Activated CD8-positive, alpha-beta memory T cell treated with anti-CD3 and anti-CD28 coated beads, Interleukin-2, amount 10 ng/mL, durations not matched to agents 7 days and 5 days (primary cell): Measurements from ENCODE around the gene TBC1D7. TPM values are rescaled to one million over a fixed set of nuclear protein-coding genes. Genes with fewer than 3 reads are reported as not detected.

ENCODE experiments used
- ATAC-seq: fragments of 150-1000 bp; cut with Tn5 transposase; one replicate; pipeline ENCODE4 v1.10.0; 2021; ENCODE audit warnings: moderate library complexity
- CTCF ChIA-PET: fragments of 350-600 bp; sonication (Branson Sonifier 250); formaldehyde crosslinking; loops from one replicate; lab custom pipeline; 2021; ENCODE audit warnings: antibody characterized with exemption; lab: Charles Lee
- DNase-seq: peaks from one replicate; pipeline ENCODE4 v3.0.0-alpha.2; 2020
- H3K27ac Mint-ChIP-seq: one replicate; pipeline ENCODE4 v1.8.0; 2021; ENCODE audit warnings: mild to moderate bottlenecking, mixed read lengths
- H3K27me3 Mint-ChIP-seq: one replicate; pipeline ENCODE4 v1.8.0; 2021; ENCODE audit warnings: mixed read lengths
- H3K36me3 Mint-ChIP-seq: one replicate; pipeline ENCODE4 v1.8.0; 2021; ENCODE audit warnings: mild to moderate bottlenecking, mixed read lengths
- H3K4me1 Mint-ChIP-seq: one replicate; pipeline ENCODE4 v1.8.0; 2021; ENCODE audit warnings: mixed read lengths
- H3K4me3 Mint-ChIP-seq: one replicate; pipeline ENCODE4 v1.8.0; 2021; ENCODE audit warnings: mild to moderate bottlenecking, moderate library complexity, mixed read lengths
- H3K9me3 Mint-ChIP-seq: one replicate; pipeline ENCODE4 v1.8.0; 2022; ENCODE audit warnings: low read depth, mixed read lengths
- total RNA-seq, 2 experiments: library from RNA; stranded (reverse); gene quantifications; one replicate each; pipeline ENCODE4 v1.2.3, GENCODE V29; 2021

The TBC1D7 gene
- total RNA-seq, 2 experiments from 2014 or later, result 25.1 to 26.0 TPM

DNA sequence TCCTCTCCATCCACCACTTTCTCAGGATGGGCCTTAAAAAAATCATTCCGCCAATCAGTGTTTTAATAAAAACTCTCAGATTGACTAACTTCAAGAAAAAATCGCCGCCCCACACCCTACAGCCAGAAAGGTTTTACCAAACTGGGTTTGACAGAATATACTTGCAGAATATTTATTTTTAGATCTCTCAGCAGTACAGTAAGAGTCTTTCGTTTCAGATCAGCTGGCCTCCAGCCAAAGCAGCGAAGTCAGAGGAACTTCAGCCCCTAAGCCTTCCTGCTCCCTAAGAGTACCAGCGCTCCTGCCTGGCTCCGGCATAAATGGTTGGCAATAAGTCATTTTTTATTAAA is 24.7 kb downstream of the TBC1D7 start:
- Mint-ChIP-seq H3K9me3 (no peaks in the 10 kb centered on the region), H3K36me3 (peaks cover 35% of the 10 kb centered on the region), H3K4me1 (peaks cover 24% of the 10 kb centered on the region), H3K27me3 (no peaks in the 10 kb centered on the region), H3K4me3 (peak overlapping the region; percentile 38), H3K27ac (peak overlapping the region; percentile 84)
- peak; percentile 49 for DNase-seq
- CTCF ChIA-PET, result interaction anchor here (2.0 kb wide), 1 partner anchor 25 kb away, joined by 4 read pairs; the partner anchor contains the start of gene TBC1D7
- ATAC-seq, result peak; percentile 29

DNA sequence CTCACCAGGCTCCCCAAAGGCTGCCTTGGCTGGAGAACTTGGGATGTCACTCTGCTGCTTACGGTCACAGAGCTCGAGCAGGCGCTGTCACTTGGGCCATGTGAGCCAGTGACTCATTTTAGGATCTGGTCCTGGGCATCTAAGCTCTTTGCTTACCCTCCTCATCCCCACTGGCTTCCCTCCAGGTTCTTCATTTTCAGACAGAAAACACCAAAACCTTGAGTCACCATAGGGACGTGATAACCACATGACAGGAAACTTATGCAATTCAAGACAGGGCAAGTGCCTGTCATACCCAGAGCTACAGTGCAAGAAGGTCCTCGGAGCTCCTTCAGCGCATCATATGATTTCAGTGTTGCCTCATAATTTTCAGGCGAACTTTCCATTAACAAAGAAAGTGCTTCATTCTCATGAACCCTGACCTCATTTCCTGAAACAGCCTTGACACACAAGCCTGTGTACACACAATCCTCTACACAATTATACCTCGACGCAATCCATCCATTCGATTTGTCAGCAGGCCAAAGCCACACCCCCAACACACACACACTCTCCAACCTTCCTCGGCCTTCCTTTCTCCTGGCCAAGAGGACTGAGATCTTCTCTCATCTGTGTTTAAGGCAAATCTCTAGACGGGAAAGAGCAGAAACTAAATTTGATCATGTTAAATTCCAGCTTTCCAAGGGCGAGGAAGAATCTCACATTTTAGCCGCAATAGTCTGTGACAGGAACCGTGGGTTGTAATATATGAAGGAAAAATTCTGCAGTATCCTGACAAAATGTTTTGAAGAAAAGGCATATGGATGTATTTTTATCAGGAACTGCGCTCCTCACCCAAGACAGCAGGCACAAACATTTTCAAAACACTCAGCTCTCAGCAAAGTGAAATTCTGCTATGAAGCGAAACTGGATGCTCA is 25.3 kb downstream of the TBC1D7 start:
- Mint-ChIP-seq H3K27ac (peak overlapping the region; percentile 84), H3K4me3 (peak overlapping the region; percentile 38), H3K4me1 (peaks cover 24% of the 10 kb centered on the region), H3K27me3 (no peaks in the 10 kb centered on the region), H3K9me3 (no peaks in the 10 kb centered on the region), H3K36me3 (peaks cover 36% of the 10 kb centered on the region)
- DNase-seq (peak; percentile 79), ATAC-seq (peak; percentile 92)
- CTCF ChIA-PET, result interaction anchor here (0.8 to 2.0 kb wide), 4 partner anchors 25 to 392 kb away, joined by 3 to 5 read pairs (median 4); partner anchors contain the start of genes NOL7, SIRT5 and TBC1D7

DNA sequence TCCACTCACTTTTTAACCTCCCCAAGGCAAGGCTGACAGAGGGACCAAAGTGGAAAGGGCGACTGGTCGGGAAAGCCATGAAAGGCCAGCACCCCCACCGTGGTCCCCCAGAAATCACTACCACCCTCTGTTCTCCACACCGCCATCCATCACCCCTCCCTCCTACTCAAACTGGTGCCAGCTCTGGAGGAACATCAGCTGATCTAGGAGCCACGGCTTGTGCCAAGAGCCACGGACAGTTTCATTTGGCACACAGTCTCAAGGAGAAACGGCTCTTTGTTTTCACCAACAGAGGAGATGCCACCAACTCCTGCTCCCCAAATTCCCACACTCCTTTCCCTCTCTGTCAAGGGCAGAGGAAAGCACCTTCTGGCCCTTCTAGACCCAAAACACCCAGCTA is 26.0 kb downstream of the TBC1D7 start:
- no peaks in the 10 kb centered on the region for H3K27me3 Mint-ChIP-seq
- H3K9me3 Mint-ChIP-seq, result no peaks in the 10 kb centered on the region
- CTCF ChIA-PET, result interaction anchor here (0.8 to 1.3 kb wide), 4 partner anchors 26 to 391 kb away, joined by 3 to 5 read pairs (median 4); partner anchors contain the start of genes NOL7, SIRT5 and TBC1D7
- peak overlapping the region; percentile 84 for H3K27ac Mint-ChIP-seq
- DNase-seq (no peak), ATAC-seq (no peak)
- peaks cover 24% of the 10 kb centered on the region for H3K4me1 Mint-ChIP-seq
- peaks cover 32% of the 10 kb centered on the region for H3K36me3 Mint-ChIP-seq
- H3K4me3 Mint-ChIP-seq, result no peak overlapping the region

DNA sequence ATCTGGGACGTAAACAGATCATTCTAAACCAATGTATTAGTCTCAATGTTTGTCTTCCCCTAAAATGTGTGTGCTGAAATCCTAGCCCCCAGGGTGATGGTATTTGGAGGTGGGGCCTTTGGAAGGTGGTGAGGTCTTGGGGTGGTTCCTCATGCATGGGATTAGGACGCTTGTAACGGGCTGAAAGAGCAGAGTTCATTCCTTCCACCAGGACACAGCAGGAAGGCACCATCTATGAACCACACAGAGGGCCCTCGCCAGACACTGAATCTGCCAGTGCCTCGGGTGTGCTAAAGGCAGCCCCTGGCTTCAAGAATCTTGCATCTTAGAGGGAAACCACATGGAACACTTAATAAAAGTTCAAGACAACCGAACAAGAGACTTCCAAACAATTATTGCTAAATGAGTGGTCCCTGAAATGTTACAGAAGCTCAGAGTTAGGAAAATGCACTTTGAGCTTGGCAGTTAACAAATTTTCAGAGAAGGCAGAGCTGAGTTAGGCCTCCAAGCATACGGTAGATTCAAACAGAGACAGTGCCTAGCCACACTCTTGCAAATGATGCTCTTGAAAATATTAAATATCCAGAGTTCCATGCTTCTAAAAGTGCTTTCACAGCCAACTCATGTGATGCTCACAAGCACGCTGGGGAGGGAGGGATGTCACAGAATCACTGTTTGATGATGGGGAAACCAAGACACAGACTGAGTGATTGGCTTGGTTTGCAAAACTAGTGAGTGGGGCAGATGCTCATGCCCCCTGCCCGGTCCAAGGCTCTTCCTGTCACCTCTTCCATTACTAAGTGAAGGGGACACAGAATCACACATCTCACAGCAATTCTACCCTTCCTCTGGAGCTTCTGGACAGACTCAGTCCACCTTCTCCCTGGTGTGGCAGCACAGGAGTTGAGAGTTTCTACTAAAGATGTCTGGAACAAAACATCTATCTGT is 27.4 kb downstream of the TBC1D7 start:
- H3K4me3 Mint-ChIP-seq, result no peak overlapping the region
- no peaks in the 10 kb centered on the region for H3K9me3 Mint-ChIP-seq
- CTCF ChIA-PET, result interaction anchor here (1.3 kb wide), 1 partner anchor 28 kb away, joined by 3 read pairs; the partner anchor contains the start of gene TBC1D7
- DNase-seq (no peak), ATAC-seq (no peak)
- peaks cover 24% of the 10 kb centered on the region for H3K4me1 Mint-ChIP-seq
- H3K27ac Mint-ChIP-seq, result no peak overlapping the region
- peaks cover 29% of the 10 kb centered on the region for H3K36me3 Mint-ChIP-seq
- no peaks in the 10 kb centered on the region for H3K27me3 Mint-ChIP-seq

DNA sequence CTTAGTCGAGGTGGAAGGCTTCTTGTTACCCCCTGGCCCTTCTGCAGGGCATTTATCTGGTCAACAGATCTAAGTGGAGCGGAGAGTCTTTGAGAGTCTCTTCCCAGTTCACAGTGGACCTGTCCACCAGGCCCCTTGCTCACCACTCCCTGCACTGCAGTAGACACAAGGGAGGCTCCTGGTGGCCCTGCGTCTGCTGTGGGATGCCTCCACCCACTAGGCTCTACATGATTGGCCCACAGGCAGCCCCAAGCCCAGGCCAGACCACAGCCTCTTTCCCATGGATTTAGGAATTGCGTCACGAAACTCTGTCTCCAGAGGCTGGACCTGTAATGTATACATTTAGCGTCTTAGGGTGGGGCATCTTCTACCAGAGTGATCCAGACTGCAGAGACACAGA is 28.4 kb downstream of the TBC1D7 start:
- CTCF ChIA-PET, result no interaction called here
- H3K4me3 Mint-ChIP-seq, result no peak overlapping the region
- H3K27me3 Mint-ChIP-seq, result no peaks in the 10 kb centered on the region
- ATAC-seq (no peak), DNase-seq (no peak)
- no peak overlapping the region for H3K27ac Mint-ChIP-seq
- H3K36me3 Mint-ChIP-seq, result peaks cover 28% of the 10 kb centered on the region
- peaks cover 24% of the 10 kb centered on the region for H3K4me1 Mint-ChIP-seq
- no peaks in the 10 kb centered on the region for H3K9me3 Mint-ChIP-seq

DNA sequence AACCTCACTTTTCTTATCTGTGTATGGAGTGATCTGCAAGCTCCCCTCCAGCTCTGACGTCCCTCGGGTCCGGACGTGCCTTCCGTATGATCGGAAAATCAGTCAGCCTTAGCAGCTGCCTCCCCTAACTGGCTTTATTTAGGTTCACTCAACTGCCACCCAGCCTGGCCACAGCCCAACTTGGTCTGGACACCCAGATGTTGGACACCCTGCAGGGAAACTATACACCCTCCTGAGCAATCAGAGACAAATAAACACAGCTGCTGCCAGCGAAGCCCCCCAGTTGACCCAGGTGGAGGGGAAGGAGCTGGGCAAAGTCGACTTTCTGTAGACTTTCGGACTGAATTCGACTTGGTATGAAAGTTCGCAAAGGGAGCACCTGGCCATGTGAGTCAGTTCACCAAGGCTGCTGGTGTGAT is 28.9 kb downstream of the TBC1D7 start:
- peaks cover 31% of the 10 kb centered on the region for H3K36me3 Mint-ChIP-seq

DNA sequence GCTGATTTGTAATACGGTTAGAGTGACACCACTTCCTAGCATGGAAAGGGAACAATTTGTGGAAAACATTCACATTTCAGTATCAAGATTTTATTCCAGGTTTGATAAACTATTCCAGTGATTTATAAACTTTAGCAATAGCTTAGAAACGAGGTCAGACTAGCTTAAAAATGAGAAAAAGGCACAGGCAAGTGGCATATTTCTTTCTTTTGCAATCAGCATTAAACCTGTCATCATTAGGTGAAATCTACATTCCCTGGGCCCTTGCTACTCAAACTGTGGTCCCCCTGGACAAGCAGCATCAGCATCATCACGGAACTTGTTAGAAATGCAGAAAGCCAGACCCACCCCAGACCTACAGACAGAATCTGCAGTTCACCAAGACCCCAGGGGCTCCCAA is 29.9 kb downstream of the TBC1D7 start:
- Mint-ChIP-seq H3K9me3 (no peaks in the 10 kb centered on the region), H3K27me3 (no peaks in the 10 kb centered on the region), H3K4me1 (peaks cover 13% of the 10 kb centered on the region), H3K27ac (no peak overlapping the region), H3K36me3 (peaks cover 36% of the 10 kb centered on the region), H3K4me3 (no peak overlapping the region)
- DNase-seq (no peak), ATAC-seq (no peak)
- CTCF ChIA-PET, result interaction anchor here (0.8 kb wide), 1 partner anchor 32 kb away, joined by 3 read pairs; no protein-coding TSS in a partner anchor

More for the DNA sequence above, 28.9 kb downstream of the TBC1D7 start:
- Mint-ChIP-seq H3K27me3 (no peaks in the 10 kb centered on the region), H3K9me3 (no peaks in the 10 kb centered on the region), H3K4me1 (peaks cover 21% of the 10 kb centered on the region), H3K27ac (no peak overlapping the region), H3K4me3 (no peak overlapping the region)
- DNase-seq, result no peak
- CTCF ChIA-PET, result no interaction called here
- no peak for ATAC-seq

DNA sequence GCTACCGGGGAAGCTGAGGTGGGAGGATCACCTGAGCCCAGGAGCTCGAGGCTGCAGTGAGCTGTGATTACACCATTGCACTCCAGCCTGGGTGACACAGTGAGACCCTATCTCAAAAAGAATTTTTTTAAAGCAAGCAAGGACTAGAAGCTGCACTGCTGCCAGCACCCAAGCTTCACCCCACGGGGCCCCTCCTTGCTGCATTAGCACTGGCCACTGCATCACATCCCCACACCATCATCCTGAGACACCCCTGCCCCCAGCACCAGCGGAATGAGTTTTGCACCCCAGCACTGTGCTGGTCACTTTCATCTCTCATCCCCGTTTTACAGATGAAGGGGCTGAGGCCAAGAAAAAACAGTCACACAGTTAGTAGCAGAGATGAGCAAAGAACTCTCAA is 30.9 kb downstream of the TBC1D7 start:
- no peak for ATAC-seq
- H3K27me3 Mint-ChIP-seq, result no peaks in the 10 kb centered on the region
- no peak for DNase-seq
- H3K9me3 Mint-ChIP-seq, result no peaks in the 10 kb centered on the region
- H3K4me3 Mint-ChIP-seq, result no peak overlapping the region
- H3K4me1 Mint-ChIP-seq, result peaks cover 2% of the 10 kb centered on the region
- no peak overlapping the region for H3K27ac Mint-ChIP-seq
- H3K36me3 Mint-ChIP-seq, result peaks cover 33% of the 10 kb centered on the region
- CTCF ChIA-PET, result interaction anchor here (0.6 kb wide), 1 partner anchor 34 kb away, joined by 4 read pairs; no protein-coding TSS in a partner anchor

DNA sequence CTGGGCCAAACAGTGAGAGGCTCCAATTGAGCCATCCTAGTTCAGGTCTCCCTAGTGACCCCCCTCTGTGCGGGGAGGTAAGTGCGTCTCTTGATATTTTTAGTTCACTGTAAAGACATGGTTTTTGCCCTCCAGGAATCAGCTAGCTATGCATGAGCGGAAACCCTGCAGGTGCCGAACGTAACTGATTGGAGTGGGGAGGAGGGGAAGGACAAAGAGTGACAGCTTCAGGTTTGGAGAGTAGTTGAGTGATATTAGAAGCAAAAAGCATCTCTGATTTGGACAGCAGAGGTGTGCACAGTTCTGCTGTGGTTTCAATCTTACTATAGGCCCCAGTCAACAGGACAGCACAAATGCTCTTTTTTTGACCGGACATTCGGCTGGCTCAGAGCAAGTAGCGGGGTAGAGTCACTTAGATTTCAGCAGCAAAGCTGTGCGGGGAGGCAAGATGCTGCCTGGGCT is 31.8 kb downstream of the TBC1D7 start:
- H3K4me3 Mint-ChIP-seq, result no peak overlapping the region
- H3K27ac Mint-ChIP-seq, result no peak overlapping the region
- H3K27me3 Mint-ChIP-seq, result no peaks in the 10 kb centered on the region
- ATAC-seq (no peak), DNase-seq (no peak)
- peaks cover 32% of the 10 kb centered on the region for H3K36me3 Mint-ChIP-seq
- CTCF ChIA-PET, result no interaction called here
- no peaks in the 10 kb centered on the region for H3K9me3 Mint-ChIP-seq
- H3K4me1 Mint-ChIP-seq, result no peaks in the 10 kb centered on the region

DNA sequence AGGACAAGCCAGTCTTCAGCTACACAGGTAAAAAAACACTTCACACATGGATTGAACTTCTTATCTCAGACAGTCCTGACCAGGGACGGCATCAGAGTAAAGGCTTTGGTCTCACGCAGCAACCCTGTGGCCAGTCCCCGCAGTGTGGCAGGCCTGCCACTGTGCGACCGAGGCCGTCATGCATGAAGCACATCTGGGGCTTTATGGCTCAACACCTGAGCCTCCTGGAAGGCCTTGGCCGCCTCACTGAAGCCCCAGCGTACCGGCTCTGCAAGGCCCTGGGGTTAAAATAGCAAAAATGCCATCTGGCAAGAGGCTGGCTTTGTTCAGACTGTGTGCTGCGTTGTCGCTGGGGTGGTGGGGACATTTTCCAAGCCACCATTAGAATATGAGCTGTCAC is 32.8 kb downstream of the TBC1D7 start:
- DNase-seq (no peak), ATAC-seq (no peak)
- no peaks in the 10 kb centered on the region for H3K27me3 Mint-ChIP-seq
- no peaks in the 10 kb centered on the region for H3K4me1 Mint-ChIP-seq
- H3K36me3 Mint-ChIP-seq, result peaks cover 32% of the 10 kb centered on the region
- no peak overlapping the region for H3K27ac Mint-ChIP-seq
- CTCF ChIA-PET, result no interaction called here
- no peak overlapping the region for H3K4me3 Mint-ChIP-seq
- no peaks in the 10 kb centered on the region for H3K9me3 Mint-ChIP-seq

DNA sequence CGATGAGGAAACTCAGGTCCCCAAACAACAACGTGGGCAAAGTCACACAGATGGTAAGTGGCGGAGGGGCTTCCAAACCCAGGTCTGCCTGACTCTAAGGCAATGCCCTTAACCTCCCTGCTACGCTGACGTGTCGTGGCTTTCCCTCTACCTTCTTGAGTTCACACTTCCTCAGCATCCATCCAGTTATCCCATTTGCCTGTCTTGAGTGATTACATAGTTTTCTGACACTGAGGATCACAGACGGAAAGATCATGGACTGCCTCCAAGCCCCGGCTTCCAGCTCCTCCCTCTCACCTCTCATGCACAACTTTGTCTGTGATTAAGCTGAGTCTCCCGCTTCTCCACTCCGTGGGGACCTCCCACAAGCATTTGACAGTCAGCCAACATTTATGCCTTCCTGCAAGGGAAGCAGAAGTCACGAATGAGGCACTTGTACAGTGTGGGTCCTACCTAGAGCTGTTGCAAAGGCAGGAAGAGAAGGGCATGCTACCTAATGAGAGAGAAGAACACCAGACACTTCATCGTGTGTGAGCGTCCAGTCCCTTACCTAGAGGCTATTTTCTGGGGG is 33.8 kb downstream of the TBC1D7 start:
- Mint-ChIP-seq H3K36me3 (peaks cover 36% of the 10 kb centered on the region), H3K27ac (no peak overlapping the region), H3K4me1 (no peaks in the 10 kb centered on the region), H3K9me3 (no peaks in the 10 kb centered on the region), H3K27me3 (no peaks in the 10 kb centered on the region), H3K4me3 (no peak overlapping the region)
- DNase-seq (no peak), ATAC-seq (no peak)
- CTCF ChIA-PET, result no interaction called here

DNA sequence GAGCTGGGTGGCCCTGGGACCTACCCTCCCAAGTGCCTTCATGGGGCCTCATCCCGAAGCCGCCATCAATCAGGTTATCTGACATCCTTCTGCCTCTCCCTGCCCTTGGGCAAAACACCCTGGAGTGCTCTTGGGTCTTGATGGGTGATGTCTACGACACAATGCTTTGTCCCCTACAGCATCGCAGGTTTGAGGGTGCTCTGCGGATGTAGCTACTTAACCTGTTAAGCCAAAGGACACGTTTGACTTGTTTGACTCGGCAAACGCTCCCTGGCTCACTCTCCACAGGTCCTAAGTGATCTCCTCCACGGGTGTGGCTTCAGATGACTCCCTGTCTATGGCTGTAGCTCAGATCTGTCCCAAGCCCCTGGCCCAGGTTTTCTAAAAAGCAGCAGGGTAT is 35.6 kb downstream of the TBC1D7 start:
- H3K36me3 Mint-ChIP-seq, result peaks cover 48% of the 10 kb centered on the region
- H3K4me3 Mint-ChIP-seq, result no peak overlapping the region
- no peaks in the 10 kb centered on the region for H3K9me3 Mint-ChIP-seq
- CTCF ChIA-PET, result no interaction called here
- no peaks in the 10 kb centered on the region for H3K27me3 Mint-ChIP-seq
- ATAC-seq, result no peak
- H3K27ac Mint-ChIP-seq, result no peak overlapping the region
- no peaks in the 10 kb centered on the region for H3K4me1 Mint-ChIP-seq
- peak; percentile 31 for DNase-seq

DNA sequence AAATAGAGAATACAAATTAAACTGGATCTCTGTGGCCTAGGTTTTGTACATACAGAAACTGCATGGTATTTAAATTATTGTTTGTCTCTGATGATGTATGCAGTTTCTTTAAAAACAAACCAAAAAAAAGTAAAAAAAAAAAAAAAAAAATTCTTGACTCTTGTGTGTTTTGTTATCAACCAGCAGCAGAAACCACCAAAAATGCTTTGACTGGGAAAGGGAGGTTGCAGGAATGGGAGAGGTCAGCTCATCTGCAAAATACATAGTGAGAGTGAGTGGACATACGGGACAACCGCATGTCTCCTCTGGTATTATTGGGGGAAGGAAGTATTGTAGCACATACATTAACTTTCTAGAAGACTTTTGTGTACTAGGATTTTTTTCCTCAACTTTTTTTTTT is 38.0 kb downstream of the TBC1D7 start:
- DNase-seq (no peak), ATAC-seq (no peak)
- Mint-ChIP-seq H3K4me3 (no peak overlapping the region), H3K27ac (no peak overlapping the region), H3K36me3 (peaks cover 68% of the 10 kb centered on the region), H3K27me3 (no peaks in the 10 kb centered on the region), H3K9me3 (no peaks in the 10 kb centered on the region), H3K4me1 (no peaks in the 10 kb centered on the region)
- CTCF ChIA-PET, result no interaction called here
